HCT116 (cell line): ENCODE results near the gene HOXD11. TPM values are rescaled to one million over a fixed set of nuclear protein-coding genes. Genes with fewer than 3 reads are reported as not detected.

ENCODE experiments used
- ATAC-seq: fragments of 200-7000 bp; cut with Tn5 transposase; 2 replicates; pipeline ENCODE4 v1.9.1; 2020; ENCODE audit warnings: mild to moderate bottlenecking, moderate library complexity
- BruUV-seq: library from RNA; stranded (reverse); fragments of 400-500 nt; replicated peaks from 2 replicates; lab custom pipeline; 2021; lab: Mats Ljungman, UMichigan
- CTCF ChIA-PET: fragments of 300-600 bp; sonication (Branson Sonifier 250); formaldehyde crosslinking; loops from one replicate; lab custom pipeline; 2021; ENCODE audit warnings: antibody characterized with exemption; lab: Charles Lee
- POLR2A ChIA-PET: fragments of 300-600, 350-600 bp; sonication (Branson Sonifier 250); formaldehyde crosslinking; loops from one replicate; lab custom pipeline; 2021; ENCODE audit warnings: antibody characterized with exemption; lab: Charles Lee
- RAD21 ChIA-PET, 2 experiments: fragments of 300-600 bp; sonication (Branson Sonifier 250); formaldehyde crosslinking; loops; one replicate each; lab custom pipeline; 2023; ENCODE audit warnings: low total read pairs in 2 of 2; ENCODE audit not compliant: uncharacterized antibody in 2 of 2, unreplicated experiment in 2 of 2, low non-redundant PET in 1 of 2; lab: Charles Lee
- DNase-seq: peaks from one replicate; pipeline ENCODE4 v3.0.0-alpha.2; 2010; ENCODE audit warnings: low read depth, low spot score
- H2AFZ ChIP-seq: fragments of 200-600 bp; shearing (Covaris generic), sonication (generic); 2 replicates; pipeline ENCODE4 v1.6.1; 2017; ENCODE audit warnings: low read depth, mixed run types, mixed read lengths, antibody characterized with exemption, low read length; ENCODE audit not compliant: poor library complexity, severe bottlenecking
- H3K27ac ChIP-seq: 2 replicates; pipeline ENCODE4 v1.5.1; 2012; ENCODE audit warnings: low read depth, low read length
- H3K27me3 ChIP-seq: fragments of 200-600 bp; sonication (generic); 2 replicates; pipeline ENCODE4 v1.6.1; 2016; ENCODE audit warnings: mixed run types, low read length, mixed read lengths; ENCODE audit not compliant: insufficient read depth
- H3K36me3 ChIP-seq, 2 experiments: fragments of 200-500 bp in 1 of 2; fragments of 200-600 bp in 1 of 2; sonication (Bioruptor generic) in 1 of 2; sonication (generic) in 1 of 2; 2 replicates each; pipeline versions ENCODE4 v1.5.1 to v1.6.1; 2014 to 2016; ENCODE audit warnings: low read length in 2 of 2, inconsistent platforms in 1 of 2, mixed read lengths in 1 of 2, mixed run types in 1 of 2; ENCODE audit not compliant: insufficient read depth in 2 of 2, control insufficient read depth in 1 of 2
- H3K4me1 ChIP-seq, 2 experiments: fragments of 200-600 bp in 1 of 2; sonication (generic) in 1 of 2; 2 replicates each; pipeline versions ENCODE4 v1.5.1 to v1.6.1; 2012 to 2017; ENCODE audit warnings: low read length in 2 of 2, inconsistent platforms in 1 of 2, mild to moderate bottlenecking in 1 of 2, mixed read lengths in 1 of 2, mixed run types in 1 of 2, moderate library complexity in 1 of 2; ENCODE audit not compliant: insufficient read depth in 2 of 2, control insufficient read depth in 1 of 2
- H3K4me2 ChIP-seq: fragments of 200-600 bp; sonication (generic); 2 replicates; pipeline ENCODE4 v1.6.1; 2017; ENCODE audit warnings: mixed run types, low read length, mixed read lengths
- H3K4me3 ChIP-seq, 2 experiments: fragments of 200-600 bp in 1 of 2; sonication (generic) in 1 of 2; replicated peaks in 1 of 2; 2 replicates each; pipeline ENCODE4 v1.5.1; 2011 to 2016; ENCODE audit warnings: low read length in 2 of 2, control low read depth in 1 of 2, low read depth in 1 of 2, mild to moderate bottlenecking in 1 of 2, mixed read lengths in 1 of 2, mixed run types in 1 of 2
- H3K79me2 ChIP-seq: fragments of 200-600 bp; sonication (generic); 2 replicates; pipeline ENCODE4 v1.6.1; 2017; ENCODE audit warnings: mild to moderate bottlenecking, mixed run types, low read length, moderate library complexity, mixed read lengths; ENCODE audit not compliant: insufficient read depth
- H3K9ac ChIP-seq: fragments of 200-600 bp; sonication (generic); 2 replicates; pipeline ENCODE4 v1.6.1; 2016; ENCODE audit warnings: low read length, mixed read lengths
- H3K9me2 ChIP-seq: fragments of 200-600 bp; sonication (generic), shearing (Covaris generic); 2 replicates; pipeline ENCODE4 v1.6.1; 2017; ENCODE audit warnings: mixed run types, mild to moderate bottlenecking, moderate library complexity; ENCODE audit not compliant: insufficient read depth
- H3K9me3 ChIP-seq, 2 experiments: fragments of 200-500 bp in 1 of 2; fragments of 200-600 bp in 1 of 2; sonication (Bioruptor generic) in 1 of 2; sonication (generic) in 1 of 2; 2 replicates each; pipeline ENCODE4 v1.6.1; 2014 to 2017; ENCODE audit warnings: low read length in 2 of 2, mixed read lengths in 2 of 2, inconsistent platforms in 1 of 2, low read depth in 1 of 2, mild to moderate bottlenecking in 1 of 2, mixed run types in 1 of 2, moderate library complexity in 1 of 2; ENCODE audit not compliant: control insufficient read depth in 1 of 2, insufficient read depth in 1 of 2
- H4K20me1 ChIP-seq: fragments of 200-600 bp; sonication (generic), shearing (Covaris generic); 2 replicates; pipeline ENCODE4 v1.6.1; 2017; ENCODE audit warnings: mixed run types, mild to moderate bottlenecking, moderate library complexity; ENCODE audit not compliant: insufficient read depth
- ATF3 ChIP-seq: IDR thresholded peaks from 2 replicates; pipeline ENCODE4 v1.6.1; 2012
- EGR1 ChIP-seq: IDR thresholded peaks from 2 replicates; pipeline ENCODE4 v1.6.1; 2012; ENCODE audit warnings: low read depth
- EZH2phosphoT487 ChIP-seq: fragments of 200-600 bp; IDR thresholded peaks from 2 replicates; pipeline ENCODE4 v1.6.1; 2018; ENCODE audit warnings: antibody characterized with exemption, borderline replicate concordance
- FOSL1 ChIP-seq: IDR thresholded peaks from 2 replicates; pipeline ENCODE4 v1.6.1; 2012; ENCODE audit warnings: low read depth
- JUND ChIP-seq: IDR thresholded peaks from 2 replicates; pipeline ENCODE4 v1.6.1; 2012
- REST ChIP-seq: IDR thresholded peaks from 2 replicates; pipeline ENCODE4 v1.6.1; 2012; ENCODE audit warnings: low read depth
- YY1 ChIP-seq: IDR thresholded peaks from 2 replicates; pipeline ENCODE4 v1.6.1; 2011; ENCODE audit warnings: low read length, low read depth, moderate library complexity, mild to moderate bottlenecking; ENCODE audit not compliant: insufficient replicate concordance; ENCODE audit errors: extremely low read depth
- ZFX ChIP-seq: fragments of 450-650 bp; IDR thresholded peaks from 2 replicates; pipeline ENCODE4 v1.6.1; 2017
- intact Hi-C: fragments of 100-400 bp; cut with micrococcal nuclease; formaldehyde crosslinking; loops from 2 replicates; pipeline ENCODE4 v1.10.0; 2022
- total RNA-seq: library from RNA; stranded (reverse); gene quantifications from one replicate; pipeline ENCODE4 v1.2.1, GENCODE V29; 2021; ENCODE audit not compliant: unreplicated experiment

HOXD11 gene
- total RNA-seq, 1 experiment from 2014 or later, result not detected

GRCh38 chr2:176130957-176131847 lies 24.1 kb downstream of the HOXD11 start:
- Histone ChIP-seq H3K27ac (no peak overlapping the region), H3K9ac (peak overlapping the region; percentile 32), H4K20me1 (no peaks in the 10 kb centered on the region), H3K9me2 (no peaks in the 10 kb centered on the region), H3K4me1 (peaks cover 9 to 24% of the 10 kb centered on the region in 2 experiments; a peak in 3 of 4 replicates), H3K79me2 (no peaks in the 10 kb centered on the region), H3K27me3 (no peaks in the 10 kb centered on the region), H3K36me3 (no peaks in the 10 kb centered on the region)
- ChIA-PET CTCF (interaction anchor here (0.6 to 3.7 kb wide), 9 partner anchors 9 to 523 kb away, joined by 3 to 19 read pairs (median 4); no protein-coding TSS in a partner anchor), RAD21 (no interaction called here)
- intact Hi-C loops, result no loop called here
- ATAC-seq, result no peak
- TF ChIP-seq REST (no peak), YY1 (no peak), EGR1 (no peak), JUND (no peak), FOSL1 (no peak), EZH2phosphoT487 (no peak), ZFX (no peak), ATF3 (no peak)
- TF ChIP-seq, all 23 proteins: peak for 0
- Histone ChIP-seq H2AFZ (peak overlapping the region; percentile 96), H3K4me2 (peak overlapping the region; percentile 84), H3K4me3 (peak overlapping the region; percentile 40 to 58), H3K9me3 (no peaks in the 10 kb centered on the region)
- DNase-seq, result no peak
- POLR2A ChIA-PET, result no interaction called here
- TSS peak; percentile 74 for BruUV-seq
